Upper lobe of left lung (tissue), 6 donors: ENCODE measurements around the gene F12. TPM values are rescaled to one million over a fixed set of nuclear protein-coding genes. Genes with fewer than 3 reads are reported as not detected.

Source experiments
- ATAC-seq, 2 donors: fragments of 200-7000 bp; cut with Tn5 transposase; one replicate each; pipeline ENCODE4 v1.9.1; 2022; ENCODE audit warnings: mild to moderate bottlenecking in 2 of 2, moderate library complexity in 2 of 2; ENCODE audit not compliant: low FRiP score in 2 of 2
- DNase-seq, 2 donors: peaks; one replicate each; pipeline ENCODE4 v3.0.0-alpha.2; 2019 to 2020
- H3K27ac ChIP-seq, 4 donors: fragments of 200-600 bp; sonication (generic); one replicate each; pipeline ENCODE4 v1.5.1; 2016 to 2019
- H3K27me3 ChIP-seq, 4 donors: fragments of 200-600 bp; sonication (generic); one replicate each; pipeline ENCODE4 v1.5.1; 2017 to 2019
- H3K36me3 ChIP-seq, 4 donors: fragments of 200-600 bp; sonication (generic); one replicate each; pipeline ENCODE4 v1.5.1; 2016 to 2019
- H3K4me1 ChIP-seq, 4 donors: fragments of 200-600 bp; sonication (generic); one replicate each; pipeline ENCODE4 v1.5.1; 2018 to 2019
- H3K4me3 ChIP-seq, 4 donors: fragments of 200-600 bp; sonication (generic); one replicate each; pipeline ENCODE4 v1.5.1; 2017 to 2019; ENCODE audit warnings: mild to moderate bottlenecking in 2 of 4, moderate library complexity in 1 of 4
- H3K9me3 ChIP-seq, 4 donors: fragments of 200-600 bp; sonication (generic); one replicate each; pipeline ENCODE4 v1.5.1; 2018 to 2019
- CTCF ChIP-seq, 6 experiments: fragments of 450-650 bp in 4 of 6; fragments of 200-600 bp in 2 of 6; sonication (generic) in 2 of 6; IDR thresholded peaks; one replicate each; pipeline ENCODE4 v1.5.1; 2016 to 2019; ENCODE audit warnings: antibody characterized with exemption in 6 of 6
- EP300 ChIP-seq, 4 donors: sonication (generic); formaldehyde crosslinking; IDR thresholded peaks; one replicate each; pipeline ENCODE4 v1.5.1; 2017; ENCODE audit warnings: antibody characterized with exemption in 4 of 4, control low read depth in 2 of 4
- POLR2A ChIP-seq, 4 donors: fragments of 450-650 bp; IDR thresholded peaks; one replicate each; pipeline ENCODE4 v1.5.1; 2016 to 2017; ENCODE audit warnings: antibody characterized with exemption in 4 of 4, mild to moderate bottlenecking in 2 of 4
- POLR2AphosphoS5 ChIP-seq, 2 donors: sonication (generic); formaldehyde crosslinking; IDR thresholded peaks; one replicate each; pipeline ENCODE4 v1.5.1; 2017; ENCODE audit warnings: antibody characterized with exemption in 2 of 2
- WGBS, 2 donors: methylation state at CpG; one replicate each; pipeline ENCODE4 v1.1.5; 2017 to 2018; 5-methylcytosine and 5-hydroxymethylcytosine counted together
- total RNA-seq, 6 donors: library from RNA; depleted of rRNA in 4 of 6; stranded (reverse); fragments of >200 nt in 4 of 6; gene quantifications; one replicate each; pipeline versions ENCODE4 v1.1.0 to v1.2.1, GENCODE V29; 2016 to 2021
- donor health status: DM: no; HTN: no; CAD: no; lungs with moderate emphysema.
- donor health status: DM: no; HTN: yes; CAD: no; lungs with severe emphysema.

Gene F12
- total RNA-seq, 6 donors from 2014 or later: 0.91 to 7.8 (median 2.1) TPM; not detected in 1

GRCh38 chr5:177357146-177357458 is 52.3 kb downstream of the F12 start:
- Histone ChIP-seq H3K27ac (peak overlapping the region in 3 of 4 donors; percentile 77 to 85 (median 81)), H3K4me3 (no peak overlapping the region), H3K27me3 (no peaks in the 10 kb centered on the region), H3K36me3 (no peaks in the 10 kb centered on the region), H3K4me1 (peaks cover 15 to 36% (median 27%) of the 10 kb centered on the region in 4 donors), H3K9me3 (no peaks in the 10 kb centered on the region)
- no peak for TF ChIP-seq CTCF (IDR thresholded peaks at IDR 0.05)
- TF ChIP-seq POLR2A (IDR thresholded peaks at IDR 0.05): no peak
- no peak for TF ChIP-seq POLR2AphosphoS5 (IDR thresholded peaks at IDR 0.05)
- WGBS, 2 donors: 87 to 100% methylated on average over 3 to 5 of the region's 5 CpGs
- DNase-seq (no peak), ATAC-seq (no peak)

GRCh38 chr5:177356746-177357145 is 52.6 kb downstream of the F12 start:
- H3K27ac ChIP-seq: no peak overlapping the region
- H3K4me3 ChIP-seq: no peak overlapping the region
- no peaks in the 10 kb centered on the region for H3K9me3 ChIP-seq
- no peaks in the 10 kb centered on the region for H3K27me3 ChIP-seq
- ATAC-seq (no peak), DNase-seq (no peak)
- 68 to 92% methylated on average over 2 to 3 of the region's 3 CpGs for WGBS, 2 donors
- H3K4me1 ChIP-seq: peaks cover 17 to 35% (median 26%) of the 10 kb centered on the region in 4 donors
- no peaks in the 10 kb centered on the region for H3K36me3 ChIP-seq
- no peak for TF ChIP-seq EP300 (IDR thresholded peaks at IDR 0.05)

GRCh38 chr5:177355868-177356168 is 53.5 kb downstream of the F12 start:
- Histone ChIP-seq H3K36me3 (no peaks in the 10 kb centered on the region), H3K9me3 (no peaks in the 10 kb centered on the region), H3K4me1 (peaks cover 17 to 33% (median 25%) of the 10 kb centered on the region in 4 donors), H3K27ac (no peak overlapping the region), H3K4me3 (no peak overlapping the region), H3K27me3 (no peaks in the 10 kb centered on the region)
- DNase-seq (no peak), ATAC-seq (no peak)
- TF ChIP-seq POLR2A (IDR thresholded peaks at IDR 0.05): no peak
- no peak for TF ChIP-seq EP300 (IDR thresholded peaks at IDR 0.05)
- TF ChIP-seq POLR2AphosphoS5 (IDR thresholded peaks at IDR 0.05): no peak
- no peak for TF ChIP-seq CTCF (IDR thresholded peaks at IDR 0.05)
- WGBS, 2 donors: 5 to 24% methylated on average over 1 of the region's 1 CpG

- peaks cover 22 to 38% (median 30%) of the 10 kb centered on the region in 4 donors for H3K4me1 ChIP-seq
- WGBS, 2 donors: 75 to 92% methylated on average over 1 of the region's 1 CpG
- no peak overlapping the region for H3K4me3 ChIP-seq
- H3K36me3 ChIP-seq: no peaks in the 10 kb centered on the region
- H3K27me3 ChIP-seq: no peaks in the 10 kb centered on the region
- ATAC-seq (no peak), DNase-seq (no peak)
- H3K27ac ChIP-seq: no peak overlapping the region
- TF ChIP-seq EP300 (IDR thresholded peaks at IDR 0.05) (no peak), POLR2AphosphoS5 (IDR thresholded peaks at IDR 0.05) (no peak), POLR2A (IDR thresholded peaks at IDR 0.05) (no peak)
- no peaks in the 10 kb centered on the region for H3K9me3 ChIP-seq
Measured at GRCh38 chr5:177355162-177355867, 54.0 kb downstream of the F12 start.

GRCh38 chr5:177354711-177355110 is 54.7 kb downstream of the F12 start:
- 63 to 73% methylated on average over 3 of the region's 3 CpGs for WGBS, 2 donors
- TF ChIP-seq CTCF (IDR thresholded peaks at IDR 0.05): no peak
- TF ChIP-seq POLR2A (IDR thresholded peaks at IDR 0.05): no peak
- TF ChIP-seq EP300 (IDR thresholded peaks at IDR 0.05): no peak
- no peak for TF ChIP-seq POLR2AphosphoS5 (IDR thresholded peaks at IDR 0.05)
- no peak for ATAC-seq
- Histone ChIP-seq H3K4me3 (no peak overlapping the region), H3K27ac (no peak overlapping the region), H3K9me3 (no peaks in the 10 kb centered on the region), H3K27me3 (no peaks in the 10 kb centered on the region), H3K4me1 (peaks cover 28 to 44% (median 36%) of the 10 kb centered on the region in 4 donors), H3K36me3 (peaks cover 0 to 4% (median 0%) of the 10 kb centered on the region in 4 donors)
- DNase-seq: no peak

GRCh38 chr5:177354256-177354655 is 55.1 kb downstream of the F12 start:
- WGBS, 2 donors: 89% methylated on average over 3 of the region's 3 CpGs
- ATAC-seq: no peak
- H3K4me1 ChIP-seq: peaks cover 33 to 49% (median 40%) of the 10 kb centered on the region in 4 donors

More at GRCh38 chr5:177354256-177354655, 55.1 kb downstream of the F12 start:
- TF ChIP-seq EP300 (IDR thresholded peaks at IDR 0.05) (no peak), CTCF (IDR thresholded peaks at IDR 0.05) (no peak), POLR2A (IDR thresholded peaks at IDR 0.05) (no peak), POLR2AphosphoS5 (IDR thresholded peaks at IDR 0.05) (no peak)
- H3K4me3 ChIP-seq: no peak overlapping the region
- no peaks in the 10 kb centered on the region for H3K27me3 ChIP-seq
- H3K36me3 ChIP-seq: peaks cover 0 to 8% (median 0%) of the 10 kb centered on the region in 4 donors
- no peak overlapping the region for H3K27ac ChIP-seq
- DNase-seq: no peak
- H3K9me3 ChIP-seq: no peaks in the 10 kb centered on the region
